ENCODE results near the gene AFMID. TPM values are rescaled to one million over a fixed set of nuclear protein-coding genes. Genes with fewer than 3 reads are reported as not detected.

The AFMID gene
- total and polyA plus RNA-seq, 2 experiments from 2014 or later: 26.6 to 61.2 TPM

DNA sequence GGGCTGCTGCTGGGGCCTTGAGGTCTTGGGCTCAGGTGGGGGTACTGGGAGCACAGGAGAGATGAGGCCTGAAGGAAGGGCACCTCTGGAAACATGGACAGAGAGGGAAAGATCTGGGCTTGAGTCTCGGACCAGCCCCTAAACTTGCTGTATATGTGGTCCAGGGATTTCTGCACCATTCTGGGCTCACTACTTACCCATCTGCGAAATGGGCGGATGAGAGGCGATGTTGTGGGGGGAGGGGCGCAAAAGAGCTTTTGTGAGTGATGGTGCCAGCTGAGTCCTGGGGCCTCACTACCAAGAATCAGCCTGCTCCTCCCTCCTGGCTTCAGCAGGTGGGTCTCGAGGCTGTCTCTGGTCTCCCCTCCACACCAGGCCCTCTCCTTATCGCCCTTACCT lies 40.7 kb upstream of the AFMID start:
- no peak overlapping the region for H3K4me2 ChIP-seq
- no peaks in the 10 kb centered on the region for H3K79me2 ChIP-seq
- H2AFZ ChIP-seq: no peak overlapping the region
- no peak overlapping the region for H3K4me3 ChIP-seq
- 96% methylated on average over 7 of the region's 7 CpGs for WGBS (ENCODE audit: low lambda C conversion rate, missing lambda C conversion rate)
- H3K27me3 ChIP-seq: no peaks in the 10 kb centered on the region
- TF ChIP-seq EZH2 (IDR thresholded peaks at IDR 0.05; ENCODE audit: borderline replicate concordance): no peak
- TF ChIP-seq, protein P1, sequence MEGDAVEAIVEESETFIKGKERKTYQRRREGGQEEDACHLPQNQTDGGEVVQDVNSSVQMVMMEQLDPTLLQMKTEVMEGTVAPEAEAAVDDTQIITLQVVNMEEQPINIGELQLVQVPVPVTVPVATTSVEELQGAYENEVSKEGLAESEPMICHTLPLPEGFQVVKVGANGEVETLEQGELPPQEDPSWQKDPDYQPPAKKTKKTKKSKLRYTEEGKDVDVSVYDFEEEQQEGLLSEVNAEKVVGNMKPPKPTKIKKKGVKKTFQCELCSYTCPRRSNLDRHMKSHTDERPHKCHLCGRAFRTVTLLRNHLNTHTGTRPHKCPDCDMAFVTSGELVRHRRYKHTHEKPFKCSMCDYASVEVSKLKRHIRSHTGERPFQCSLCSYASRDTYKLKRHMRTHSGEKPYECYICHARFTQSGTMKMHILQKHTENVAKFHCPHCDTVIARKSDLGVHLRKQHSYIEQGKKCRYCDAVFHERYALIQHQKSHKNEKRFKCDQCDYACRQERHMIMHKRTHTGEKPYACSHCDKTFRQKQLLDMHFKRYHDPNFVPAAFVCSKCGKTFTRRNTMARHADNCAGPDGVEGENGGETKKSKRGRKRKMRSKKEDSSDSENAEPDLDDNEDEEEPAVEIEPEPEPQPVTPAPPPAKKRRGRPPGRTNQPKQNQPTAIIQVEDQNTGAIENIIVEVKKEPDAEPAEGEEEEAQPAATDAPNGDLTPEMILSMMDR (IDR thresholded peaks at IDR 0.05; ENCODE audit: poor library complexity): no peak
- TF ChIP-seq EZH2phosphoT487 (IDR thresholded peaks at IDR 0.05; ENCODE audit: low read depth, severe bottlenecking, unreplicated experiment): no peak
- no peak overlapping the region for H3K27ac ChIP-seq
- H3K9me3 ChIP-seq (ENCODE audit: low read depth): no peaks in the 10 kb centered on the region
- H3K9me2 ChIP-seq (replicated peaks; ENCODE audit: insufficient read depth): no peaks in the 10 kb centered on the region
- no peaks in the 10 kb centered on the region for H4K20me1 ChIP-seq (ENCODE audit: insufficient read depth, poor library complexity, severe bottlenecking)
- DNase-seq (ENCODE audit: low spot score): no peak
- no peaks in the 10 kb centered on the region for H3K36me3 ChIP-seq (replicated peaks; ENCODE audit: insufficient read depth, low read depth)
- H3K4me1 ChIP-seq (ENCODE audit: insufficient read depth): peaks cover 29% of the 10 kb centered on the region

DNA sequence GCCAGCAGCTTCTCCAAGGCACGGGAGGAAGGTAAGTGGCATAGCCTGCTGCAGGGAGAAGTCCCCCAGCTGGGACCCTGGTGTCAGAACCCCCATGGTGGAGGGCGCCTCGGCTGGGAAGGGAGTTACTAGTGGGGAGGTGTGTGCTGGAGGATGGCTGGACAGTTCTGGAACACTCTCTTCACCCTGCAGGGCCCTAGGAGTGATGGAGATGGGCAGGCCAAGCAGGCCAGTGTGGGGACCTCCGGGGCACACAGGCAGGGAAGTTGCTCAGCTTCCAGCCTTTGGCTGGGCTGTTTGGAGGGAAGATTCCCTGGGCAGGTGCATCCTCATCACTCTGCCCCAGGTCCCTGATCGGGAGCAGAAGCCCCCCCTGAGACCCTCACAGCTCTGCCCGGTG lies 40.3 kb upstream of the AFMID start:
- H3K4me1 ChIP-seq (ENCODE audit: insufficient read depth): peaks cover 29% of the 10 kb centered on the region
- H3K4me2 ChIP-seq: no peak overlapping the region
- no peaks in the 10 kb centered on the region for H3K79me2 ChIP-seq
- WGBS (ENCODE audit: low lambda C conversion rate, missing lambda C conversion rate): 83% methylated on average over 6 of the region's 6 CpGs
- H2AFZ ChIP-seq: no peak overlapping the region
- no peaks in the 10 kb centered on the region for H3K27me3 ChIP-seq
- DNase-seq (ENCODE audit: low spot score): no peak
- no peak for TF ChIP-seq EZH2phosphoT487 (IDR thresholded peaks at IDR 0.05; ENCODE audit: low read depth, severe bottlenecking, unreplicated experiment)
- TF ChIP-seq EZH2 (IDR thresholded peaks at IDR 0.05; ENCODE audit: borderline replicate concordance): no peak
- TF ChIP-seq, protein P1 (IDR thresholded peaks at IDR 0.05; ENCODE audit: poor library complexity): no peak
- no peak overlapping the region for H3K4me3 ChIP-seq
- no peaks in the 10 kb centered on the region for H3K36me3 ChIP-seq (replicated peaks; ENCODE audit: insufficient read depth, low read depth)
- no peak overlapping the region for H3K27ac ChIP-seq
- H3K9me3 ChIP-seq (ENCODE audit: low read depth): no peaks in the 10 kb centered on the region
- H3K9me2 ChIP-seq (replicated peaks; ENCODE audit: insufficient read depth): no peaks in the 10 kb centered on the region
- H4K20me1 ChIP-seq (ENCODE audit: insufficient read depth, poor library complexity, severe bottlenecking): no peaks in the 10 kb centered on the region

DNA sequence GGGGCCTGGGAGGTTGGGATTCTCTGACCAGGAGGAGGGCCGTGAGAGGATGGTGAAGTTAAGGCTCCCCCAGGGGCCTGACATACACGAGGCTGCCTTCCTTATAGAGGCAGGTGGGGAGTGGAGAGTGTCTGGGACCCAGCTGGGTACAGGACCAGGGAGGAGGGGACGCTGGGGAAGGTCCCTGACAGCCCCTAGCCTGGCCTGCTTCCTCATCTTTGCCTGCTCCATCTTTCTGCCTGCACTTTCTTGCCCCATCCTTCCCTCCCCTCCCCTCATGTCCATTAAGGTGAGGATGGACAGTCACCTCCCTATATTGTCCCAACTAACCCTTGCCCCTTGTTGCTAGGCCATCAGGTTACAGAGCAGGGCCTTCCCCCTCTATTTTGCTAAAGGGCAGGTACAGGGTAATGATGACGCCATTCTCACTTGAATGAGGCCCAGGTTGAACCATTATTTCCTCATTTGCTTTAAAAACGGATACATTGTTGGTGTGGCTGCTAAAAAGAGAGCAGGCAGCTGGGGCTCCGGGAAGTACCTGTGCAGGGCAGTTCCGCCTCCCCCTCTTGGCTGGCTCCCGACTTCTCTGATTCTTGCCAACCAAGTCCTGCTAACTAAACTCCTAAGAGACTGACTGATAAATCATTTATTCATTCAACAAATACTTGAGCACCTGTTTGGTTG lies 39.7 kb upstream of the AFMID start:
- Histone ChIP-seq H3K9me2 (replicated peaks; ENCODE audit: insufficient read depth) (no peaks in the 10 kb centered on the region), H3K4me1 (ENCODE audit: insufficient read depth) (peaks cover 29% of the 10 kb centered on the region)
- 89% methylated on average over 8 of the region's 8 CpGs for WGBS (ENCODE audit: low lambda C conversion rate, missing lambda C conversion rate)

More for the DNA sequence above, 39.7 kb upstream of the AFMID start:
- H3K27ac ChIP-seq: no peak overlapping the region
- no peak for DNase-seq (ENCODE audit: low spot score)
- H2AFZ ChIP-seq: no peak overlapping the region
- H3K36me3 ChIP-seq (replicated peaks; ENCODE audit: insufficient read depth, low read depth): no peaks in the 10 kb centered on the region
- no peaks in the 10 kb centered on the region for H3K79me2 ChIP-seq
- no peak overlapping the region for H3K4me3 ChIP-seq
- TF ChIP-seq EZH2phosphoT487 (IDR thresholded peaks at IDR 0.05; ENCODE audit: low read depth, severe bottlenecking, unreplicated experiment): no peak
- no peak for TF ChIP-seq EZH2 (IDR thresholded peaks at IDR 0.05; ENCODE audit: borderline replicate concordance)
- TF ChIP-seq, protein P1 (IDR thresholded peaks at IDR 0.05; ENCODE audit: poor library complexity): no peak
- H3K9me3 ChIP-seq (ENCODE audit: low read depth): no peaks in the 10 kb centered on the region
- no peaks in the 10 kb centered on the region for H4K20me1 ChIP-seq (ENCODE audit: insufficient read depth, poor library complexity, severe bottlenecking)
- no peaks in the 10 kb centered on the region for H3K27me3 ChIP-seq
- H3K4me2 ChIP-seq: no peak overlapping the region
